Measurements from ENCODE around the gene BAIAP3.
A peak's percentile ranks its signal among the peaks of the same experiment; 100 is the strongest.
"Not testable (repeated sequence)": the region's sequence is repeated elsewhere in the genome, so short reads cannot be mapped to it uniquely, and the experiment has no call there.

Gene BAIAP3

GRCh38 chr16:1333149-1333812 is at the start of gene BAIAP3:
BAIAP3 (plus strand) TSS chr16:1333645; CDS start chr16:1338550, 4,905 bp downstream.
- DNase-seq (ENCODE audit: low spot score), result peak; percentile 87

GRCh38 chr16:1283996-1284616 is 49.3 kb upstream of the BAIAP3 start:
- no peak for DNase-seq (ENCODE audit: low spot score)

- DNase-seq (ENCODE audit: low spot score), result no peak
These were observed 47.6 kb upstream of the BAIAP3 start for GRCh38 chr16:1285669-1286512.

- no peak for DNase-seq (ENCODE audit: low spot score)
These were observed 46.8 kb upstream of the BAIAP3 start for GRCh38 chr16:1286513-1287094.

GRCh38 chr16:1287982-1288670 is 45.3 kb upstream of the BAIAP3 start:
- peak; percentile 76 for DNase-seq (ENCODE audit: low spot score)

- DNase-seq (ENCODE audit: low spot score), result no peak
These were observed 44.5 kb upstream of the BAIAP3 start for GRCh38 chr16:1288813-1289476.

- DNase-seq (ENCODE audit: low spot score), result no peak
These were observed 44.0 kb upstream of the BAIAP3 start for GRCh38 chr16:1289477-1289866.

- no peak for DNase-seq (ENCODE audit: low spot score)
These were observed 43.4 kb upstream of the BAIAP3 start for GRCh38 chr16:1290063-1290501.

- no peak for DNase-seq (ENCODE audit: low spot score)
These were observed 42.4 kb upstream of the BAIAP3 start for GRCh38 chr16:1290860-1291575.

- no peak for DNase-seq (ENCODE audit: low spot score)
These were observed 41.9 kb upstream of the BAIAP3 start for GRCh38 chr16:1291576-1291974.

- not testable (repeated sequence) for DNase-seq (ENCODE audit: low spot score)
These were observed 41.2 kb upstream of the BAIAP3 start for GRCh38 chr16:1292208-1292607.

- not testable (repeated sequence) for DNase-seq (ENCODE audit: low spot score)
These were observed 40.6 kb upstream of the BAIAP3 start for GRCh38 chr16:1292808-1293207.

- DNase-seq (ENCODE audit: low spot score), result no peak
These were observed 39.4 kb upstream of the BAIAP3 start for GRCh38 chr16:1293921-1294656.

GRCh38 chr16:1295465-1295864 is 38.0 kb upstream of the BAIAP3 start:
- DNase-seq (ENCODE audit: low spot score), result no peak

GRCh38 chr16:1296688-1297017 is 36.8 kb upstream of the BAIAP3 start:
- not testable (repeated sequence) for DNase-seq (ENCODE audit: low spot score)

- no peak for DNase-seq (ENCODE audit: low spot score)
These were observed 36.3 kb upstream of the BAIAP3 start for GRCh38 chr16:1297018-1297696.

- no peak for DNase-seq (ENCODE audit: low spot score)
These were observed 35.0 kb upstream of the BAIAP3 start for GRCh38 chr16:1298406-1298805.

GRCh38 chr16:1299012-1299867 is 34.2 kb upstream of the BAIAP3 start:
- no peak for DNase-seq (ENCODE audit: low spot score)

GRCh38 chr16:1299868-1300203 is 33.6 kb upstream of the BAIAP3 start:
- DNase-seq (ENCODE audit: low spot score), result no peak
